Activated T-cell treated with anti-CD3 and anti-CD28 coated beads, Interleukin-2, amount 50 U/mL, for 48 hours (primary cell): ENCODE measurements around the gene CAB39L.

Source experiments
- DNase-seq, 2 experiments: peaks; one replicate each; pipeline ENCODE4 v3.0.0-alpha.2; 2020

CAB39L gene

DNA sequence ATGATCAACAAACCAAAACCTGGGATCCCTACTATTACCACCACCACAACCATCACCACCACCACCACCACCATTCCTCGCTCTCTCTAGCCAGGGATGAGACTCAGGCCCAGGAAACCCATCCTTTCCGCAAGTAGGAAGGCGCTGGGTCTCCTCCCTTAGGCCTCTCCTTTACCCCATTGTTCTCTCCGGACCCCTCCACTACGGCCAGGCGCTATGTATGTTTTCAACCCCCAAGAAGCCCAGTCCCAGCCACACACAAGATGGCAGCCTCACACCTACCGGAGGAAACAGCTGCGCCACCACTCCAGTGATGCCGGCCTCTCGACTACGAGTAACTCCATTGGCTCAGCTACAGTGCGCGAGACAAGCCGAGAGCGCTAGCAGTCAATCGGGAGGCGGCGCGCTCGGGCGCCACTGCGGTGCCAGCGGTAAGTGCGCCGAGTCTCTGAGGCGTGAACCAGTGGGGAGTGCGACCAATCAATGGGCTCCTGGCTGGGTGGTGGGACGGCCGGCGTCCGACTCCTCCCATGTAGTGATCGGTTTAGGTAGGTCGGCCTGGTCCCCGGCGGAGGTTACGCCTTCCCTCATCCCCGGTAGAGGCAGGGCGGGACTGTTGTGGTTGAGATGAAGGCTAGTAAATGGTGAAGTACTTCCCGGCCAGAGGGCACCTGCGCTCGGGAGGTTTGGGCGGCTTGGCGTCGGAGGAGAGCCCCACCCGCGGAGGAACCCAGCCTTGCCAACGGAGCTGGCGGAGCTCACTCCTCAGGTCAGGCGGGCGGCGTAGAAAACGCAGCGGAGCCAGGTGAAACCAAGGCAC, at the start of gene CAB39L, which contains the start of gene SETDB2:
CAB39L (minus strand) TSS at position 361 of the 820 bp plus-strand sequence. CDS start 61,154 bp downstream, outside the sequence.
SETDB2 (plus strand) TSS at position 571 of the 820 bp plus-strand sequence. CDS start 7,620 bp downstream, outside the sequence.
- peak; percentile 97 to 99 for DNase-seq

DNA sequence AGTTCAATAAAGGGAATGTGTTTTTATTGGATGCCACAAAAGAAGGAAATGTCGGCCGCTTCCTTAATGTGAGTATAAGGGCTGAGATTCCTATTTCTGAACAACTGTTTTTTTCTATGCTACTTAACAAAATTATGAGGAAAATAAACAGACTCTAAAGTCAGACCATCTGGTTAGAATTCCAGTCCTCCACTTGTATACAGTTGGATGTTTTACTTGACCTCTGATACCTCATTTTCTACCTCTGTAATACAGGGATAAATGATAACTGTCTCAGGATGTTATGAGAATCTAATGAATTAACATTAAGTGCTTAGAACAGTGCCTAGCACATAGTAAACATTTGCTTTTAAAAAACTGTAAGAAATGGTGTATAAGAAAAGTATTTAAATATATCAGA, 44.7 kb upstream of the CAB39L start:
- DNase-seq = no peak

DNA sequence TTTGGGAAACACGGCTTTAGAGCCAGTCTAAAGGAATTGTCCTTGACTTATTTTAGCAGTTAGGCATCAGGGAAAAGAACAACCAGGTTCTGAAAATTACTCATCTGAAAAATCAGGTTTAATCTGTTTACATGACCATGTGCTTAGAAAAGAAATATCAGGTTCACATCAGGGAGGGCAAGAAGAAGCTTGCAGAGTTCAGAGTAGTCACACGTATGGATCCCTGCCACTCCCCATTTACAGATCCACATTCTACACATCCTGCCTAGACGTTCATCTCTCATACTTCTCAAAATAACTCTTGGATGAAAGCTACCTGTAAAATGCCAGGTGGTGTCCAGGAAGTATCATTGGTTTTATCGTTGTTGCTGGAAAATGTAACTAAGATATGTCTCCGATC, 37.9 kb upstream of the CAB39L start:
- DNase-seq = no peak

DNA sequence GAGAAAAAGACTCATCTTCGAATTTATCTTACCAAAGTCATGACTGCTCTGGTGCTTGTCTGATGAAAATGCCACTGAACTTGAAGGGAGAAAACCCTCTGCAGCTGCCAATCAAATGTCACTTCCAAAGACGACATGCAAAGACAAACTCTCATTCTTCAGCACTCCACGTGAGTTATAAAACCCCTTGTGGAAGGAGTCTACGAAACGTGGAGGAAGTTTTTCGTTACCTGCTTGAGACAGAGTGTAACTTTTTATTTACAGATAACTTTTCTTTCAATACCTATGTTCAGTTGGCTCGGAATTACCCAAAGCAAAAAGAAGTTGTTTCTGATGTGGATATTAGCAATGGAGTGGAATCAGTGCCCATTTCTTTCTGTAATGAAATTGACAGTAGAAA, 32.7 kb upstream of the CAB39L start:
- no peak for DNase-seq

DNA sequence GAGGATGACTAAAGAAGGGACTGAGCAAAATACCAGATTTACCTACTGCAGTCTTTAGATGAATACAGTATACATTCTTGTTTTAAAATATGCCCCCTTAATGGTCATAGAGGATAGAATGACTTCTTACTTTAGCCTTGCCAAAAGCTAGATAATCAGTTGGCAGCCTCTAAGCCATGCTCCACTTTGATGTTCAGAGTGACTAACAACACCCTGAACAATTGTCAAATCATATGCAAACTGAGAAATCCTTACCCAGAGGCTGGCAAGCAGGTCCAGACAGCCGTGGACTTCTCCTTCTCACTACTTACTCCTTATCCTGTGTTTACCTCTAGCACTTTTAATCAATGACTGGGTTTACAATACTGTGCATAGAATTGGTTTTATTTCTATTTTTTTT, 28.3 kb upstream of the CAB39L start:
- no peak for DNase-seq

DNA sequence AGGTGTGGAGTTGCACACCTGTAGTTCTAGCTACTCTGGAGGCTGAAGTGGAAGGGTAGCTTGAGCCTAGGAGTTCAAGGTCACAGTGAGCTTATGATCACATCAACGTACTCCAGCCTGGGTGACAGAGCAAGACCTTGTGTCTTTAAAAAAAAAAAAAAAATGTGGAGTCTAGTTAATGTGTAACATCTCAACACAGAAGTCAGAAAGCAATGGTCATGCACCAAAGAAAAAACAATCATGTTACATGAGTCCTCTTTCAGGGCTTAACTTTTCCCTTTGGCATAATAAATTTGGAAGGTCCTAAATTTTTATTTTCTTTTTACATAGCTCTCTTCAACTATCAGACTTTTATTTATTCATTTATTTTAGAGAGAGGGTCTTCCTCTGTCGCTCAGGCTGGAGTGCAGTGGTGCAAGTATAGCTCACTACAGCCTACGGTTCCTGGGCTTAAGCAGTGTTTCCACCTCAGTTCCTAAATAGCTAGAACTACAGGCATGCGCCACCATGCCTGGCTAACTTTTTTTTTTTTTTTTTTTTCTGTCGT, 22.5 kb upstream of the CAB39L start:
- DNase-seq = no peak

DNA sequence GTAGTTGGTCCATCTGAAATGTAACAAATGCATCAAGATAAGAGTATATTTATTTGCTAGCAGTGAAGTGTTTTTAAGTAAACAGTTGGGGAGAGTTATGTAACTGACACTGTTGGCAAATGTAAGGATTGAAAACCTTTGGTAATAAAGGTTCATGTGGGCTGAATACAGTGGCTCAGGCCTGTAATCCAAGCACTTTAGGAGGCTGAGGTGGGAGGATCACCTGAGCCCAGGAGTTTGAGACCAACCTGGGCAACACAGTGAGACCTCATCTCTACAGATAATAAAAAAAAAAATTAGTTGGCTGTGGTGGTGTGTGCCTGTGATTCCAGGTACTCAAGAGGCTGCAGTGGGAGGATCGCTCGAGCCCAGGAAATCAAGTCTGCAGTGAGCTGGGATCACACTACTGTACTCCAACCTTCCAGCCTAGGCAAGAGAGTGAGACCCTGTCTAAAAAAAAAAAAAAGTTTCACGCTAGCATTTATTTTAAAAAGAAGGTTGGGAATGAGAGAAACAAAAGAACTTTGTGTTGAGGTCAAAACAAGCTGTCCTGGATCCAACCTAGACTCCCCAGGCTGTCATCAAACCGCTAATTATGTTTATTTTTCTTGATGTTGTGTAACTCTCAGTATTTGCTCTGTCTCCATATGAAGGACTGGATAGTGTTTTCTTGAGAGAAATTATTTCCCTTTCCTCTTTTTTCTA, 20.9 kb upstream of the CAB39L start:
- no peak for DNase-seq

DNA sequence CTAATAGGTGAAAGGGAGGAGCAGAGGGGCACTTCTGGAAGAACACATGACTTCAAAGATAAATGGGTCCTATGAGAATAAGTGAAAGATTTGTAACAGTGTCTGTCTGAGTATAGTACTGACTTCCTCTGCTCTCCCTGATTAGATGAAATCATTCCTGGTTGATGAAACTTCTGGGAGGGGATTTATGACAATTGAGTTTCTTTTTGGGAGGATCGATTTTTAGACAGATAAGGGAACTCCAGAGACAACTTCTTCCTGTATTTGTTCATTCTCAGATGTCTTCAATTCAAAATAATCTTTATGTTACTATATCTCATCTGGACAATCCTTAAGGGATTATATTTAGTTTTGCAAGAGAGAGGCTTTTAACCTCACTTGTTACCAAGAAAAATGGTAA, 20.2 kb upstream of the CAB39L start:
- no peak for DNase-seq

DNA sequence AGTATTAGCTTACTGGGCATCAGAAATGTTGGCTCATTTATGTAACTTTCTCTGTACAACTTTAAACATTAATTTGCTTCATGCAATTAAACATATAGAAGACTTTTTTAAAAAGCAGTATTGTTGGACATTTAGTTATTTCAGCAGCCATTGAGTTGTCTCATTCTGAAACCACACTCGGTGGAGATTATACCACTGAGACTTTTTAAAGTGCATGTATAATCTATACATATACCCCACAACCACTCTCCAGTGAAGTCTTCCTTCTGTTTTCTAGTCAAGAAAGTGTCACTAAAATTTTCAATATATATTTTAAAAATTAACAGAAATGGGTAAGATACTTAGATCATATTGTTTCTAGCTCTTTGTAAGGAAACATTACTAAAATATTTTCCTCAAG, 15.7 kb upstream of the CAB39L start:
- no peak for DNase-seq

DNA sequence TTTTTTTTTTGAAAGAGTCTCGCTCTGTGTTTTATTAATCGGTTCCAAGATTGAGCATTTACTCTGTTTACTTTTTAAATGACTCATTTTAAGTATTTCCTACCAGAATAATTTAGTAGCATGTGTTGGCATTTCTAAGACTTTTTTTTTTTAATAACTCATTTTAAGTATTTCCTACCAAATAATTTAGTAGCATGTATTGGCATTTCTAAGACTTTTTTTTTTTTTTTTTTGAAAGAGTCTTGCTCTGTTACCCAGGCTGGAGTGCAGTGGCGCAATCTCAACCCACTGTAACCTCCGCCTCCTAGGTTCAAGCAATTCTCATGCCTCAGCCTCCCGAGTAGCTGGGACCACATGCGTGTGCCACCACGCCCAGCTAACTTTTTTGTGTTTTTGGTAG, 13.4 kb upstream of the CAB39L start:
- no peak for DNase-seq

DNA sequence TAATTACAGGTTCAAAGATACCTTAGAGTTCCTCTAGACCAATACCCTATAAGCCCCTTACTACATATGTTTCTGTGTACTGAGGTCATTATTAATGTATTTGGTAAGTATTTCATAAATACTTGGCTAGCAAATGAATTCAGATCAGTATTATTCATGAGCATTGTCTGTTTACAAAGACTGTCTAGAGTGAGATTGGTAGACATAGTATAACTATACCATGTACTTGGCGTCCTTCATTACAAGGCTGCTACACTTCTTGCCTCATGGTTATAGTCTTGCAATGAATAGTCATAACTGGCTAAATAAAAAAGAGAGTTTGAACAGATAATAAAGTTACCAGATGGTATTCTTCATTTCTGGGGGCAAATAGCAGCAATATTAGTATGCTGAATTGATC, 12.3 kb upstream of the CAB39L start:
- DNase-seq = no peak

DNA sequence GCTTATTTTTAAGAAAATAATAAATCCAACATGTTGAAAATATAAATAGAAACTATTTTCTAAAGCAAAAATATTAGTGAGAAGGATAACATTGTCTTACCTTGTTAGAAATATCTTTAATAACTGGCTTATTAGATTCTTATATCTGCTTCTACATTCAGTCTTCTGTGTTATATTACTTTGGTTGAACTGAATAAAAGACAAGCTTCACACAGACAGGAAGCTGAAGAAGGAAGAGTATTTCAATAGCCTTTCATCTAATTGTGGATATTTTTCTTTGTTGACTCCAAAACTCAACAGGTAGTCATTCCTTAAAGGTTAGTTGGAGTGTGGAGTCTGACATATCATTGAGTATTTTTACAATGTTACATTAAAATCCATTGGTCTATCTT, 11.1 kb upstream of the CAB39L start:
- DNase-seq = no peak

DNA sequence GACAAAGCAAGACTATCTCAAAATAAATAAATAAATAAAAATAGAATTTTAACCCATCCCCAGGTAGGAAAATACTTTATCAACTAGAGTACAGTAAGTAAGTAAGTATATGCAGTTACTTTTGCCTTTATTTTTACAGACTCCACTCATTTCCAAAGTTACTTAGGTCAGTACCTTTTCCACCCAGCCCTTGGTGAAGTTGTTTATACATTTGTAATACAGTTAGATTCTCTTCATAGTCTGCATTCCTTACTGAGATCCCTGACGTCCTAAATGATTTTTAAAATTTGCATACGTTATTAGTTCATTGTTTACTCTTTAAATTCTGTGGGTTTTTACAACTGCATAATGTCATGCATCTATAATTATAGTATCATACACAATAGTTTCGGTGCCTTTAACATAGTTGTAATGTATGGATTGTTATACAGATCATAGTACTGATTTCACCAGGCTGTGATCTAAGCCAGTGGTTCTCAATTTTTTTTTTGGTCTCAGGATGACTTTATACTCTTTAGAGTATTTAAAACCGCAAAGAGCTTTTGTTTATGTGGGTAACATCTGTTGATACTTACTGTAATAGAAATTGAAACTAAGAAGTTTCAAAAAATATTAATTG, 10.6 kb upstream of the CAB39L start:
- no peak for DNase-seq

DNA sequence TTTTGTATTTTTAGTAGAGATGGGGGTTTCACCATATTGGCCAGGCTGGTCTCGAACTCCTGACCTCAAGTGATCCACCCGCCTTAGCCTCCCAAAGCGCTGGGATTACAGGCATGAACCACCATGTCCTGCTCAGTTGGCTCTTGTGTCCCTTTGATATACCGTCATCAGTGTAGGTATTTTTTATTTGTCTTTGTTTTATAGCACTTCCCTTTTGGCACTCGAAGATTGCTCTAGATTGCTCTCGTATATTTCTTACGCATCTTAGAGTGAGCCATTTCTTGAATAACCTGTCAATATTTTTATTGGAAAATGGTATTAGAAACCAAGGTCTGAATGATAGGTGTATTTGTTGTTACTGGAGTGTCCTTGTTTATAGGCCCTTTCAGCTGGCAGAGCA, 9.6 kb upstream of the CAB39L start:
- DNase-seq = no peak

DNA sequence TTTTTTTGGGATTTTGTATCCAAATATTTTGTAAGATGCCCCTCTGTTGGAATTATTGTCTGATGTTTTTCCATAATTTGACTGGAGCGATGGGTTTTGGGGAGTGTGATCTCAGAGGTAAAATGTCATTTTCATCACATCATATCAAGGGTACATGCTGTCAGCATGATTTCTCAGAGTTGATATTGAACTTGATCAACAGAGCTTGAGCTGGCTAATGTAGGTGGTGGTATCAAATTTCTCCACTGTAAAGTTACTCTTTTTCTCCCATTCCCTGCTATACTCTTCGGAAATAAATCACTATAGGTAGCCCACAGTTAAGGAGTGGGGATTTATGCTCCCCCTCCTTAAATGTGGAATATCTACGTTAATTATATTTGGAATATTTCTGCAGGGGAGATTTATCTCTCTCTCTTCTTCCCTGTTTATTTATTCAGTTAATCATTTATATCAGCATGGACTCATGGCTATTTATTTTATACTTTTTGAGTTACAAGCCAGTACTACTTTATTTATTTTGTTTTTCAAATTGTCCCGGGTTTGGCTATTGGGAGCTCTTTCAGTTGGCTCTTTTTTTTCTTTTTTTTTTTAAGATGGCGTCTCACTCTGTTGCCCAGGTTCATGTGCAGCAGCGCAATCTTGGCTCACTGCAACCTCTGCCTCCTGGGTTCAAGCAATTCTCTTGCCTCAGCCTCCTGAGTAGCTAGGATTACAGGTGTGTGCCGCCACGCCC, 9.0 kb upstream of the CAB39L start:
- no peak for DNase-seq

DNA sequence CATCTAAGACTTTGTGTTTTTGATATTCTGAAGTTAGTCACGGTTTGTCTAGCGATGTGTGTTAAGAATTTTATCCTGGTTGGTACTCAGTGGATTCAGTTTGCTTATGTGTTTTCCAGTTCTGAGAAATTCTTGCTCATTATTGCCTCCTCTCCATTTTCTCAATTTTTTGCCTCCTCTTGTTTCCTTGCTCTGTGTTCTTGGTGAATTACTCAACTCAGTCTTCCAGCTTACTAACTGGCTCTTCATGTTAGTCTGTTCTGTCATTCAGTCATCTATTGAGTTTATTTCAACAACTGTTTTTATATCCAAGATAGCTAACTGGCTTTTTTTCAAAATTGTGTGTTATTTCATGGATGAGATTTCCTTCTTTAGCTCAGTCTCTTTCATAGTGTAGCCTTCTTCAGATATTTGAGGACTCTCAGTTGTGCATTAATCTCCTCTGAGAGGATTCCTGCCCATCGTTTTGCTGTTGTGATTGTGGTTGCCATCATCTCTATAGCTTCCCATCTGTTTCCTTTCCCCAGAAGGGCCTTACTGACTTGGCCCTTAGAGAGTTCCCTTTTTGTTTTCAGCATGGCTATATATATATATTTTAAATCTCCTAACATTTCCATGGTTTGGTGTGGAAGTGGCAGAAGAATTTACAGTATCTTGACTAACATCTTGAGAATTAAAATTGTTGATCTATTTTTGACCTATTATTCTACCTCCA, 6.4 kb upstream of the CAB39L start:
- DNase-seq = no peak

DNA sequence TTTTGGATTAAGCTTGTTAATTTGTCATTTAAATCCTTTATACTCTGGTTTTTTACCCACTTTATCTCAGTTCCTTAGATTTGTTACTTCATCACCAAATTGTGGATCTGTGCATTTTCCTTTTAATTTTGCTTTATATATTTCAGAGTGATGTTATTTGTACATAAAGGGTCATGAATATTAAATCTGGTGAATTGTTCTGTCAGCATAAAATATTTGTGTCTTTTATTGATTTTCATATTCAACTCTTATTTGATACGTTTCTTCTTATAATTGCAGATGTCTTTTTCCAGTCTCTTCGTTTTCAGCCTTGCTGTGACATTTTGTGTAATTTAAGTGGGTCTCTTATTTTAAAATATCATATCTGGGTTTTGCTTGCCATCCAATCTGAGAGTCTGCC, 4.9 kb upstream of the CAB39L start:
- DNase-seq = no peak

DNA sequence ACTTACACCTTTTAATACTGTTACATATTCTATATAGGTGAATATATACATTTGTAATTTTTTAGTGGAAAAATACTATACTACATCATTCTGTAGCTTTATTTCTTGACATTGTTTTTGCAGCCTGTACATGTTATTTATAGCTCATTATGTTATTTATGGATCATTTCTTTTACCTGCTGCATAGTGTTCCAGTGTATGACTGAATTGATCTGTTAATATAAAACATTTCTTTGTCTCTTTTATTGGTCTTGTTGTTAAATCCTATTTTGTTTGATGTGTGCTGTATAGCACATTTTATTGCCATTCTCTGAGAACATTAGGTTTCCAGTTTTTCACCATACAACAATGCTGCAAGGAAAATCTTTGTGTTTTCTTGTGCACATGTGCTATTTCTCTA, 2.6 kb upstream of the CAB39L start:
- DNase-seq = no peak

DNA sequence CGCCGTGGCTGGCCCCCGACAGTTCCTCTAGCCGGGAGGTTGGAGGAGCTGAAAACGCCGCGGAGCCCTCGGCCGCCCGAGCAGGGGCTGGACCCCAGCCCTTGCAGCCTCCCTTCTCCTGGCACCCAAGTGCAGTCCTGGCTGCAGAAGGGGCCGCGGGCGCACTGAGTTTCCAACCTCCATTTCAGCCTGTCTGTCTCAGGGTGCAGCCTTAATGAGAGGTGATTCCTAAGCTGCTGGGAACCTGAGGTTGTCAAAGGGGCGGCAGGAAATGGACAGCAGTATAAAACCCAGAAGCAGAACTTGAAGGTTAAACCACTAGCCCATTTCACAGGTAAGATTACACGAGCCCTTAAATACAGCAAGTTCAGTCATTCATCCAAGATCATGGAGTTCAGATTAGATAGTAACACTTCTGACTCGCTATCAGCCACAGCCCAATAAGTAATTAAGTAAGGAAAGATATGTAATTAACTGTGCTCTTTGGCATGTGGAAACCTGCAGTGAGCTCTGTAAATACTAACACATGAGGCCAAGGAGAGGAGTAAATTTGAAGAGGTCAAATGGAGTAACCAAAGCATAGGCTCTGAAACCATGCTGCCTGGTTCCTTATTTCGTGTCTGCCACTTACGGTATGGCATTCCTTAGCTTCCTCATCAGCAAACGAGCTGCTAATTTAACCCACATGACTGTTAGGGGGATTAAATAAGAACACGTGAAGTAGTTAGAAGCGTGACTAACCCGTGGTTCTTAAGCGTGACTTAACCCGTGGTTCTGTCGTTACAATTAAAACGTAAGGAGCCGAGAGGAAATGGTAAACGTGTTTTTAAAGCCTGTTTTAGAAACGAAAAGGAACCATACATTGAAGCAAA, 896 bp upstream of the CAB39L start:
- peak; percentile 37 to 46 for DNase-seq

DNA sequence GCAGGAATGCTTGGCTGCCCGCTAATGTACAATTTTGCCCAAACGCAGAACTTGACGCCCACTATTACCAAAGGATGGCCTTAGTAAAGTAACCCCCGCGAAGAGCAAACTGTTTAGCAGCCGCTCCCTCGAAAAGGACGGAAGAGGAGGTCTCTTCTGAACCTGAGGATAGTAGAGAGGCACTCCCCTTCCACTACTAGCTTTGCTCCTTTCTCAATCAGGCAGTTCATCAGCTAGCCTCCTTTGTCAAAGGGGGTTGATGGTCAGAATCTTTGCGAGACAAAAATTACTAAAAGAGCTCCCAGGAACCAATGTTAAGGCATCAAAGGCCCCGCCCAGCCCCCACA, 534 bp downstream of the CAB39L start:
- no peak for DNase-seq

DNA sequence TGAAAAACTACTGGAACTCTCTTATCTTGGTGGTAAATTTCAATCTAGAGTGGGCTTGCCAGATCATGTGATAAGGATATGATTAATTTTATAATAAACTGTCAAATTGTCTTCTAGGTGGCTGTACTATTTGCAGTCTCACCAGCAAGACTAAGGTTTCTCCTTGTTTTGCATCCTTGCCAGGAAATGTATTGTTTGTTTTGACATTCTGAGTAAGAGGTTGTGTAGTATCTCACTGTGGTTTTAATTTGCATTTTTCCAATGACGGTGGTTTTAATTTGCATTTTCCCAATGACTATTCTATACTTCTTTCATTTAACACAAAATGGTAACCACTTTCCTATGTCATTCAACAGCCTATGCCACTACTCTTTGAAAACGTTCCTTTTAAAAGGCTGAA, 2.0 kb downstream of the CAB39L start:
- no peak for DNase-seq
